Prostate gland (tissue), 2 donors: ENCODE measurements around the gene STK24. TPM values are rescaled to one million over a fixed set of nuclear protein-coding genes. Genes with fewer than 3 reads are reported as not detected.

ENCODE experiments used
- DNase-seq: peaks from one replicate; pipeline ENCODE4 v3.0.0-alpha.2; 2019; ENCODE audit warnings: low spot score
- H3K27ac ChIP-seq, 2 donors: fragments of 200-600 bp; sonication (generic); 2 replicates each; pipeline ENCODE4 v1.5.1; 2017 to 2019
- H3K27me3 ChIP-seq: fragments of 200-600 bp; sonication (generic); replicated peaks from 2 replicates; pipeline ENCODE4 v1.5.1; 2019; ENCODE audit not compliant: insufficient read depth
- H3K36me3 ChIP-seq, 2 donors: fragments of 200-600 bp; sonication (generic); 1 replicate in 1 of 2; 2 replicates in 1 of 2; pipeline versions ENCODE4 v1.5.1 to v1.8.1; 2017 to 2019
- H3K4me1 ChIP-seq: fragments of 200-600 bp; sonication (generic); replicated peaks from 2 replicates; pipeline ENCODE4 v1.5.1; 2019
- H3K4me3 ChIP-seq, 2 donors: fragments of 200-600 bp; sonication (generic); 2 replicates each; pipeline ENCODE4 v1.5.1; 2017 to 2019
- H3K9me3 ChIP-seq: fragments of 200-600 bp; sonication (generic); 2 replicates; pipeline ENCODE4 v1.5.1; 2017
- POLR2A ChIP-seq: fragments of 450-650 bp; IDR thresholded peaks from one replicate; pipeline ENCODE4 v1.6.1; 2016; ENCODE audit warnings: antibody characterized with exemption, mild to moderate bottlenecking
- POLR2AphosphoS5 ChIP-seq: sonication (generic); formaldehyde crosslinking; IDR thresholded peaks from one replicate; pipeline ENCODE4 v1.6.1; 2017; ENCODE audit warnings: antibody characterized with exemption
- WGBS: methylation state at CpG from one replicate; pipeline ENCODE4 v1.1.5; 2018; 5-methylcytosine and 5-hydroxymethylcytosine counted together
- intact Hi-C: fragments of 100-400 bp; cut with DNase I; formaldehyde crosslinking; loops from one replicate; pipeline ENCODE4 v1.14.2; 2022
- total RNA-seq, 2 donors: library from RNA; depleted of rRNA; stranded (reverse); fragments of >200 nt; gene quantifications; one replicate each; pipeline ENCODE4 v1.1.0, GENCODE V29; 2016
- TF ChIP-seq, protein P1 (sequence below), 4 experiments: fragments of 200-600 bp in 2 of 4; fragments of 450-650 bp in 2 of 4; sonication (generic) in 2 of 4; IDR thresholded peaks; 1 replicate in 3 of 4; 2 replicates in 1 of 4; pipeline ENCODE4 v1.5.1; 2016 to 2019; ENCODE audit warnings: antibody characterized with exemption in 4 of 4, mild to moderate bottlenecking in 2 of 4, moderate library complexity in 2 of 4

Gene STK24
- total RNA-seq, 2 donors from 2014 or later: 80.5 to 187 TPM

DNA sequence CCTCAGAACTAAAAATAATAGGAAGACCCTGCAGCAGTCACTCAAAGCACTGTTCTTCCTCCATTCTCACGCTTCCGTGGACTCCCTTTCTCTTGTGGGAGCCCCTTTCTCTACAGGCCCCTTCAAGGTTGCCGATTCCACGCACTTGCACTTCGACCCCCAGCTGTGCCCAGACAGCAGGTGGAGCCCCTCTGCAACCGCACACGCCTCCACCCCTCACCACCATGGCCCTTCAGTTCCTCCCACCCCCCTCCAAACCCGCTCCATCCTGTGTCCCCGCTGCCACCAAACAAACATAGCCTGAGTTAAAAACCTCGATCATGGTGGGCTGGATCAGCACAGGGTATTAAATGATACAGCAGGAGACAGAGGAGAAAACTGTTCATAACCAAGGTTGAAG is 102.6 kb downstream of the STK24 start:
- Histone ChIP-seq H3K4me1 (peaks cover 9% of the 10 kb centered on the region), H3K27ac (no peak overlapping the region), H3K4me3 (no peak overlapping the region), H3K9me3 (no peaks in the 10 kb centered on the region), H3K27me3 (no peaks in the 10 kb centered on the region), H3K36me3 (peaks cover 0 to 5% of the 10 kb centered on the region in 2 donors)
- 86% methylated on average over 10 of the region's 10 CpGs for WGBS
- intact Hi-C loops: no loop called here
- no peak for DNase-seq
- no peak for TF ChIP-seq POLR2AphosphoS5
- TF ChIP-seq, protein P1, sequence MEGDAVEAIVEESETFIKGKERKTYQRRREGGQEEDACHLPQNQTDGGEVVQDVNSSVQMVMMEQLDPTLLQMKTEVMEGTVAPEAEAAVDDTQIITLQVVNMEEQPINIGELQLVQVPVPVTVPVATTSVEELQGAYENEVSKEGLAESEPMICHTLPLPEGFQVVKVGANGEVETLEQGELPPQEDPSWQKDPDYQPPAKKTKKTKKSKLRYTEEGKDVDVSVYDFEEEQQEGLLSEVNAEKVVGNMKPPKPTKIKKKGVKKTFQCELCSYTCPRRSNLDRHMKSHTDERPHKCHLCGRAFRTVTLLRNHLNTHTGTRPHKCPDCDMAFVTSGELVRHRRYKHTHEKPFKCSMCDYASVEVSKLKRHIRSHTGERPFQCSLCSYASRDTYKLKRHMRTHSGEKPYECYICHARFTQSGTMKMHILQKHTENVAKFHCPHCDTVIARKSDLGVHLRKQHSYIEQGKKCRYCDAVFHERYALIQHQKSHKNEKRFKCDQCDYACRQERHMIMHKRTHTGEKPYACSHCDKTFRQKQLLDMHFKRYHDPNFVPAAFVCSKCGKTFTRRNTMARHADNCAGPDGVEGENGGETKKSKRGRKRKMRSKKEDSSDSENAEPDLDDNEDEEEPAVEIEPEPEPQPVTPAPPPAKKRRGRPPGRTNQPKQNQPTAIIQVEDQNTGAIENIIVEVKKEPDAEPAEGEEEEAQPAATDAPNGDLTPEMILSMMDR (IDR thresholded peaks at IDR 0.05): no peak
- TF ChIP-seq POLR2A: no peak

DNA sequence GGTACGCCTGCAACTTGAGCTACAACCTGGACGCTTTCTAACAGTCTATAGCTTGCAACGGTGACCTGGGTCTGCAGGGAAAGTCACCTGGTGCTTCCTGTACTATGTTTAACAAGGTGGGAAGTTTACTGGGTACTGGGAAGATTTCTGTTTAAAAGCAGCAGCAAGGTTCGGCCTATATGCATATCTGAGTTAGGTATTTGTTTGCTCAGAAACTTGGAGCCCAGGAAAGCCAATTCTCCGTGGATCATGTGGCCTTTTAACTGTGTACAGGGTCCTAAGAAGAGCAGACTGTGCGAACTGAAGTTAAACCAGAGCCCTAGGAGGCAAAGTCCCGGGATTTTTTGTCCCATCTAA is 103.1 kb downstream of the STK24 start:
- Histone ChIP-seq H3K27me3 (no peaks in the 10 kb centered on the region), H3K4me3 (no peak overlapping the region), H3K36me3 (peaks cover 0 to 5% of the 10 kb centered on the region in 2 donors), H3K4me1 (peaks cover 9% of the 10 kb centered on the region), H3K9me3 (no peaks in the 10 kb centered on the region), H3K27ac (no peak overlapping the region)
- DNase-seq: no peak
- intact Hi-C loops: no loop called here
- TF ChIP-seq, protein P1 (IDR thresholded peaks at IDR 0.05): no peak
- TF ChIP-seq POLR2A (no peak), POLR2AphosphoS5 (no peak)
- 50% methylated on average over 7 of the region's 7 CpGs for WGBS

GRCh38 chr13:98473135-98473787 is 103.6 kb downstream of the STK24 start:
- H3K36me3 ChIP-seq: peaks cover 0 to 5% of the 10 kb centered on the region in 2 donors
- H3K4me1 ChIP-seq: peaks cover 9% of the 10 kb centered on the region
- no peaks in the 10 kb centered on the region for H3K9me3 ChIP-seq
- 42% methylated on average over 5 of the region's 5 CpGs for WGBS
- TF ChIP-seq, protein P1 (IDR thresholded peaks at IDR 0.05): no peak
- TF ChIP-seq POLR2AphosphoS5 (no peak), POLR2A (no peak)
- no peak for DNase-seq
- no peaks in the 10 kb centered on the region for H3K27me3 ChIP-seq
- H3K27ac ChIP-seq: no peak overlapping the region
- intact Hi-C loops: no loop called here
- H3K4me3 ChIP-seq: no peak overlapping the region

DNA sequence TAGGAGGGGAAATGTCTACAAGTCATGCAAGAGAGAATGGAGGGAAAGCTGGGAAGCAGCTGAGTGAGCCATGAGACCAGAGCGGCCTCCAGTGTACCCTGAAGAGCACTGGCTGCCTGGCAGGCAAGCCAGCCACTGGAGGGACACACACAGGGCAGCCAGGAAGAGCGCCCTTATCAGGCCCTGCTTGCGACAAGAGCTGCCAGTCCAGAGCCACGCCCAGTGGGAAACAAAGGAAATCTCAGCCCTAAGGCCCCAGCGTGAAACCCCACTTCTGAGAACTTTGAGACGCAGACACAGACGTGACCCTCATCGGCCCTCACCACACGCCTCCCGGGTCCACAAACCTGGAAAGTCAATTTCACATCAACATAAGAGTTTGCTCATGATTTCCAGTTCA is 105.0 kb downstream of the STK24 start:
- TF ChIP-seq, protein P1 (IDR thresholded peaks at IDR 0.05): no peak
- no peak for TF ChIP-seq POLR2A
- TF ChIP-seq POLR2AphosphoS5: no peak
- H3K4me1 ChIP-seq: peaks cover 9% of the 10 kb centered on the region
- H3K36me3 ChIP-seq: peaks cover 0 to 7% of the 10 kb centered on the region in 2 donors
- no peaks in the 10 kb centered on the region for H3K9me3 ChIP-seq
- intact Hi-C loops: no loop called here
- no peak for DNase-seq
- H3K27ac ChIP-seq: no peak overlapping the region
- H3K27me3 ChIP-seq: no peaks in the 10 kb centered on the region
- WGBS: 76% methylated on average over 10 of the region's 10 CpGs
- no peak overlapping the region for H3K4me3 ChIP-seq

GRCh38 chr13:98470920-98471319 is 106.0 kb downstream of the STK24 start:
- no peaks in the 10 kb centered on the region for H3K9me3 ChIP-seq
- peaks cover 0 to 7% of the 10 kb centered on the region in 2 donors for H3K36me3 ChIP-seq
- no peak for TF ChIP-seq POLR2A
- TF ChIP-seq, protein P1 (IDR thresholded peaks at IDR 0.05): no peak
- no peak for TF ChIP-seq POLR2AphosphoS5
- 86% methylated on average over 6 of the region's 6 CpGs for WGBS
- no peak for DNase-seq
- no peaks in the 10 kb centered on the region for H3K27me3 ChIP-seq
- peaks cover 9% of the 10 kb centered on the region for H3K4me1 ChIP-seq
- intact Hi-C loops: no loop called here
- H3K27ac ChIP-seq: no peak overlapping the region
- no peak overlapping the region for H3K4me3 ChIP-seq
